ENCODE results near the gene MYO9B.
"Not testable (repeated sequence)": the region's sequence is repeated elsewhere in the genome, so short reads cannot be mapped to it uniquely, and the experiment has no call there.

The MYO9B gene

DNA sequence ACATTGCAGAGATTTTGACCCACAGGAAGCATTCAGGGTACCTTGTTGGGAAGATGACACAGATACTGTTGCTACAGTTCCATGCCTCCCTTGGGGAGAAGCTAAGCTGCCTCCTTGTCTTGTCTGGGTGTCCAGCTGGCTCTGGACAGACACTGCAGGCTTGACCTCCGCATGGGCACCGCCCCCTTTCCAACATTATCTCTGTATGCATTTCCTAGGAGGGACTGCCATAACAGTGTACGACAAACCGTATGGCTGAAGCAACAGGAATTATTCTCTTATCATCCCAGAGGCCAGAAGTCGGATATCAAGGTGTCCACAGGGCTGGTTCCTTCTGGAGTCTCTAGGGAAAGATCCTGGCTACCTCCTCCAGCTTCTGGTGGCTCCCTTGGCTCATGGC is 72.6 kb downstream of the MYO9B start:
- DNase-seq (ENCODE audit: low spot score) = no peak

DNA sequence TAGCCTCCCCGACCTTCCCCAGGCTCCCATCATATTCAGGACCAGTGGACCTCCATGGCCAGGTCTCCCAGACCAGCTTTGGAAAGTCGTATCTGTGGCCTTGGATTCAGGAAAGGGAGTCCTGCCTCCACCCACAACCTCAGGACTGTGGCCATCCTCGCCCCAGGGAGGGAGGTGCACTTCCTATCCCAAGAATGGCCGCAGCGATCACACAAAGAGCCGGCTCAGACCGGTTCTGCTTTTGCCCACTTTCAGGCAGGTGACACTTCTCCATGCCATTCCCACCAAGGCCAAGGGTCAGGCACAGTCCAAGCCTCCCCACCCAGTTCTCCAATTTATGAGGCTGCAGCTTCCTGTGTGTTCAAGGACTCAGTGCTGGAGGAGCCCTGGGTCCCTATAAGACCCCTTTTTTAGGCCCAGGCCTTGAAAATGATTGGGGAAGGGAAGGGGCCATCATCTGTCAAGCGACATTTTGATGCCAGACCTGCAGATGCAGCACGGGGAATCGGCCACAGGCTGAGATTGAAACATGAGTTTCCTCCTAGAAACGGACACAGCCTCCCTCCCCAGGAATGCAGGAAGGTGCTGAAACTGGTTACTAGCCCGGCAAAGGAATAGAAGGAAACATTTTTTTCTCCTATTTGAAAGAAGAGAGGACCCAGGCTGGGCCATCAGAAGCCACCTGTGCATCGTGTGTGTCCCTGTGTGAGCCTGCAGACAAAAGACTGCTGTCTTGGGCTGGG is 74.0 kb downstream of the MYO9B start:
- no peak for DNase-seq (ENCODE audit: low spot score)

- no peak for DNase-seq (ENCODE audit: low spot score)
These were observed 78.4 kb downstream of the MYO9B start for GRCh38 chr19:17153996-17154395.

- DNase-seq (ENCODE audit: low spot score) = no peak
These were observed 79.7 kb downstream of the MYO9B start for GRCh38 chr19:17155251-17155650.

- DNase-seq (ENCODE audit: low spot score) = no peak
These were observed 80.8 kb downstream of the MYO9B start for GRCh38 chr19:17156296-17156946.

DNA sequence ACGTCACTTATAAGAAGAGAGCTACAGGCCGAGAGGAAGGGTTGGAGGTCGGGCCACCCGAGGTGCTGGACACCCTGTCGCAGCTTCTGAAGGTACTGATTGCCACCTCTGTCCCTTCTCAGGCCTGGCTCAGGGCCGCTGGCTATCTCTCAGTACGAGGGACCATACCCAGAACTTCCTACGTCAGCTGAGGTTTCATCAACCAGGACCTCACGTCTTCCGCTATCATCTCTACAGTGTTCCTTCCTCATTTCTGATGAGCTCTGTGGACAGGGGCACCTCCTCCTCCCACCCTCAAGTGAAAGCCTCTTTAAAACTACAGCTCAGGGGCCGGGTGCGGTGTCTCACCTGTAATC is 81.3 kb downstream of the MYO9B start:
- DNase-seq (ENCODE audit: low spot score) = no peak

DNA sequence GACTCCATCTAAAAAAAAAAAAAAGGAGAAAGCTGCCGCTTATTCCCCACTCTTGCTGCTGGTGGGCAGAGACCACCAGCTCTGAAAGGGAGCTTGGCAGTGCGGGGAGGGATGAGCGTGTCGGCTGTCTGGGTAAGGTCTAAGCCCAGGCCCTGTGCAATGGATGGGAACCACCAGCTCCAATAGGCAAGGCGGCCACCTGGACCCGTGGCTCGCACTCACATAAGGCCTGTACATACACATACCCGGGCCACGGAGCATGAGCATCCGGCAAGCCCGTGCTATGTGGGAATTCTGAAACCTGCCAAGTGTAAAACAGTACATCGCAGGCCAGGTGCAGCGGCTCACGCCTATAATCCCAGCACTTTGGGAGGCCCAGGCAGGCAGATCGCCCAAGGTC is 83.0 kb downstream of the MYO9B start:
- no peak for DNase-seq (ENCODE audit: low spot score)

- DNase-seq (ENCODE audit: low spot score) = no peak
These were observed 84.2 kb downstream of the MYO9B start for GRCh38 chr19:17159466-17160393.

DNA sequence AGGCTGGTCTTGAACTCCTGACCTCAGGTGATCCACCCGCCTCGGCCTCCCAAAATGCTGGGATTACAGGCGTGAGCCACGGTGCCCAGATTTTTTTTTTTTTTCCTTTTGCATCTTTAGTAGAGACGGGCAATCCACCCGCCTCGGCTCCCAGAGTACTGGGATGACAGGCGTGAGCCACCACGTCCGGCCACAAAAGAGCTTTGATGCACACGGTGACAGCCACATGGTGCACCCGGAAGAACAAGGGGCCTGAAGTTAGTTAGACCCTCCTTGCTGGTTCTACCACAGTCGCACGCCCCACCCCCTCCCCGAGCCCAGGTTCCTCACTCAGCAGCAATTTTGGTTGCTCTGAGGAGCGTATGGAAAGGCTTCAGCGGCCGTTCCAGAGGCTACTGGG is 85.3 kb downstream of the MYO9B start:
- DNase-seq (ENCODE audit: low spot score) = no peak

- not testable (repeated sequence) for DNase-seq (ENCODE audit: low spot score)
These were observed 86.6 kb downstream of the MYO9B start for GRCh38 chr19:17162131-17162530.

- no peak for DNase-seq (ENCODE audit: low spot score)
These were observed 87.0 kb downstream of the MYO9B start for GRCh38 chr19:17162580-17162979.

GRCh38 chr19:17163652-17164051 is 88.1 kb downstream of the MYO9B start:
- DNase-seq (ENCODE audit: low spot score) = no peak

- DNase-seq (ENCODE audit: low spot score) = no peak
These were observed 89.1 kb downstream of the MYO9B start for GRCh38 chr19:17164639-17165038.

DNA sequence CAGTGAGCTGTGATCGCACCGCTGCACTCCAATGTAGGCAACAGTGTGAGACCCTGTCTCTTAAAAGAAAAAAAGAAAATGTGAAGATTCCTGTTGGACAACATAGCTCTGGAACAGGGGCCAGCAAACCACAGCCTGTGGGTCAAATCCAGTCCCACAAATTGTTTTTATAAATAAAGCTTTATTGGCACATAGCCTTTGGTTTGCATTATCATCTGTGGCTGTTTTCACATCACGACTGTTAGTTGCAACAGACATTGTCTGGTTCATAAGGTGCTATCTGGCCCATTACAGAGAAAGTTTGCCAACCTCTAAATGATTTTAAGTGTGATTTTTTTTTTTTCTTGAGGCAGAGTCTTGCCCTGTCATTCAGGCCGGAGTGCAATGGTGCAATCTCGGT is 90.1 kb downstream of the MYO9B start:
- DNase-seq (ENCODE audit: low spot score) = no peak

- DNase-seq (ENCODE audit: low spot score) = no peak
These were observed 95.1 kb downstream of the MYO9B start for GRCh38 chr19:17170538-17171297.

GRCh38 chr19:17171874-17172273 is 96.3 kb downstream of the MYO9B start:
- no peak for DNase-seq (ENCODE audit: low spot score)

DNA sequence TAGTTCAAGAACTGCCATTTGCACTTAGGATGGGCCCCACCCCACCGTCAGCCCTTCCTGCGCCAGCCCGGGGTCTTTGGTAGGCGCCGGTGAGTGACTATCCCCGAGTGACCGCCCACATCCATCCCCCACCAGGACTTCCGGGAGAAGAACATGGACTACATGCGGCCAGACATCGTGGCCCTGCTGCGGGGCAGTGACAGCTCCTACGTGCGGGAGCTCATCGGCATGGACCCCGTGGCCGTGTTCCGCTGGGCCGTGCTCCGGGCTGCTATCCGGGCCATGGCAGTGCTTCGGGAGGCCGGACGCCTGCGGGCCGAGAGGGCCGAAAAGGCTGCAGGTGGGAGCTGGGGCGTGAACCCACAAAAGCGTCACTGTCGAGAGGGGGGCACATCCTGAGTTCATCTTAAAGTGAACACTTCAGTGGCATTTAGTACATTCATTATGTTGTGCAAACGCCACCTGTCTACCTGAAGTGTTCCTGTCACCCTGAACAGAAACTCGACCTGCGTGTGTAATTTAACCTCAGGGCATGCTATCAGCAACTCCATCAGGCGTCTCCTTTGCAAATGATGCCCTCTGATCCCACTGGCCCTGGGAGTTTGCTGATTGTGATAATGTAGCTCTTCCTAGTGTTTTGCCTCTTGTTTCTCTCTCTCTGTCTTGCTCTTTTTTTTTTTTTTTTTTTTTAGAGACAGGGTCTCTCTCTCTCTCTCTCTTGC is 97.2 kb downstream of the MYO9B start:
- DNase-seq (ENCODE audit: low spot score) = no peak

DNA sequence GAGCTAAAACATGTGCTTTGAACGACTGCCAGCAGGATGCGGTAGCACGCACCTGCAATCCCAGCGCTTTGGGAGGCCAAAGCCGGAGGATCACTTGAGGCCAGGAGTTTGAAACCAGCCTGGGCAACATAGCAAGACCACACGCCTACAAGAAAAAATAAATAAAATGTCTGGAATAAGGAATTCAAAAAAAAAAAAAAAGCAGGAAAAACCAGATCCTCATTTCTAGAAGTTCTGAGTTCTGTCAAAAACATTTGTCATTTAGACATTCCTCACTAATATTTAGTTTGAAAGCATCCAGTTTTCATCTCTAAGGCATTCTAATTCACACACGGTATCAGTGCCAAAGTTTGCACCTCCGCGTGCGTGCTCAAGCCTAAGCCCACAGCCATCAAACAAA is 102.7 kb downstream of the MYO9B start:
- no peak for DNase-seq (ENCODE audit: low spot score)

- DNase-seq (ENCODE audit: low spot score) = peak; percentile 58
These were observed 105.6 kb downstream of the MYO9B start for GRCh38 chr19:17180997-17181702.

DNA sequence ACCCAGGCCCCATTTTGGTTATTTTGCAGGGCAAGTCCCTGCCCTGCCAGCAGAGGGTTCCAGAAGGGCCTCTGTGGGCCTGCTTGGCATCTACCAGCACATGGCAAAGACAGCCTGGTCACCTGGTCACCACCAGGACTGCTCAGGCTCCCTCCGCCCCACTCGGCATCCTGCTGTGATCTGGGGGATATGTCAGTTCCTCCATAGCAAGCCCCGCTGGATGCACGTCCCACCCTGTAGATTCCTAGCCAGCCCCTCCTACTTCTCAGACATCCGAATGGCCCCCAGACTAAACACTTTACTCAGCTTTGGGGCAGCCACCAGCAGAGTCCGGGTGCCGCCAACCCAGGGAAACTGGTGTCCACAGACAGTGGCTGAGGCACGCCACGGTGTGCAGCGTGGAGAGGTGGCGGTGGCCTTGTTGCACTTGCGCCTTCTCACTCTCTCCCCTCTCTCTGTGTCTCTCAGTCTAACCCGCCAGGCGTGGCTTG is 107.7 kb downstream of the MYO9B start:
- no peak for DNase-seq (ENCODE audit: low spot score)
